ENCODE data around the gene STOX2. TPM values are rescaled to one million over a fixed set of nuclear protein-coding genes. Genes with fewer than 3 reads are reported as not detected.

STOX2 gene
- total and polyA plus RNA-seq, 2 donors (not counting 3 experiments of a cell fraction or from before 2014, with no cell fraction given) = 0.03 to 0.24 TPM

DNA sequence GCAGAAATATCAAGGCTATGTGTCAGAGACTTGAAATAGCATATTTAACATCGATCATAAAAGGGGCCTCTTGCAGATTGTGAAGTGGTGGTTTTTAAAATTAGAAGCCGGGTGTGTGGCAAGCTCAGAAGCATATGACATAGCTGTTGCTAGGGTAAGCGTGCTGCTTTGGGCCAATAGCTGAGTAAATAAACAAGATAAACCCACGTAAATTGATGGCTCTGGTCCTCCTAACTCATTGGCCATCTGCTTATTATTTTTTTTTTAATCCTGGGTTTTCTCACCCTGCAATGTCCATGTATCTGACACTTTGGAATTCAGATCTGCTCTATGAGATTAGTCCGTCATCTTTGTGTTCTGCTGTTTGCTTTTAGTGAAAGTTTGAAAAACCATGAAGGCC lies 32.6 kb upstream of the STOX2 start:
- Histone ChIP-seq H3K27ac (ENCODE audit: insufficient read depth, low read depth, low read length) (no peak overlapping the region), H3K9ac (replicated peaks; ENCODE audit: extremely low read depth, insufficient read depth, low read length) (no peak overlapping the region), H3K4me2 (ENCODE audit: insufficient read depth, low read length) (no peak overlapping the region), H3K4me3 (replicated peaks in 1 of 3; ENCODE audit: insufficient read depth in 1 of 3, low read depth in 1 of 3, low read length in 3 of 3) (no peak overlapping the region), H3K79me2 (ENCODE audit: control insufficient read depth, insufficient read depth, low read length) (no peaks in the 10 kb centered on the region), H3K27me3 (ENCODE audit: control insufficient read depth in 2 of 2, insufficient read depth in 2 of 2, low read length in 2 of 2) (no peaks in the 10 kb centered on the region), H3K9me1 (replicated peaks; ENCODE audit: control insufficient read depth, extremely low read depth, insufficient read depth, low read length) (no peaks in the 10 kb centered on the region), H3K36me3 (ENCODE audit: control insufficient read depth in 2 of 2, extremely low read depth in 1 of 2, insufficient read depth in 2 of 2, low read length in 2 of 2) (no peaks in the 10 kb centered on the region), H4K20me1 (replicated peaks; ENCODE audit: control insufficient read depth, extremely low read depth, insufficient read depth, low read length) (no peaks in the 10 kb centered on the region), H2AFZ (ENCODE audit: low read depth, low read length) (no peak overlapping the region), H3K4me1 (ENCODE audit: control insufficient read depth, extremely low read depth, insufficient read depth, low read length) (peaks cover 8% of the 10 kb centered on the region), H3K9me3 (replicated peaks; ENCODE audit: control insufficient read depth, insufficient read depth, low read length) (no peaks in the 10 kb centered on the region)
- no peak for DNase-seq (ENCODE audit: low read depth, low spot score)
- ChIA-PET CTCF (no interaction called here), POLR2A (no interaction called here)
- TF ChIP-seq MYC (IDR thresholded peaks at IDR 0.05; ENCODE audit: low read depth, low read length) (no peak), POLR2AphosphoS5 (IDR thresholded peaks at IDR 0.05; ENCODE audit: insufficient read depth, low read depth, low read length) (no peak), GATA2 (IDR thresholded peaks at IDR 0.05; ENCODE audit: insufficient read depth, insufficient read length, low read depth, low read length) (no peak), POLR2A (IDR thresholded peaks at IDR 0.05; ENCODE audit: low read depth, low read length) (no peak), JUN (IDR thresholded peaks at IDR 0.05; ENCODE audit: borderline replicate concordance, insufficient read depth, insufficient read length, low read depth) (no peak), EZH2 (IDR thresholded peaks at IDR 0.05; ENCODE audit: borderline replicate concordance, low read depth, low read length, severe bottlenecking) (no peak)
- TF ChIP-seq, protein P1, sequence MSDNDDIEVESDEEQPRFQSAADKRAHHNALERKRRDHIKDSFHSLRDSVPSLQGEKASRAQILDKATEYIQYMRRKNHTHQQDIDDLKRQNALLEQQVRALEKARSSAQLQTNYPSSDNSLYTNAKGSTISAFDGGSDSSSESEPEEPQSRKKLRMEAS (IDR thresholded peaks at IDR 0.05; ENCODE audit: insufficient read depth, insufficient read length) = no peak
- TF ChIP-seq, protein P2, sequence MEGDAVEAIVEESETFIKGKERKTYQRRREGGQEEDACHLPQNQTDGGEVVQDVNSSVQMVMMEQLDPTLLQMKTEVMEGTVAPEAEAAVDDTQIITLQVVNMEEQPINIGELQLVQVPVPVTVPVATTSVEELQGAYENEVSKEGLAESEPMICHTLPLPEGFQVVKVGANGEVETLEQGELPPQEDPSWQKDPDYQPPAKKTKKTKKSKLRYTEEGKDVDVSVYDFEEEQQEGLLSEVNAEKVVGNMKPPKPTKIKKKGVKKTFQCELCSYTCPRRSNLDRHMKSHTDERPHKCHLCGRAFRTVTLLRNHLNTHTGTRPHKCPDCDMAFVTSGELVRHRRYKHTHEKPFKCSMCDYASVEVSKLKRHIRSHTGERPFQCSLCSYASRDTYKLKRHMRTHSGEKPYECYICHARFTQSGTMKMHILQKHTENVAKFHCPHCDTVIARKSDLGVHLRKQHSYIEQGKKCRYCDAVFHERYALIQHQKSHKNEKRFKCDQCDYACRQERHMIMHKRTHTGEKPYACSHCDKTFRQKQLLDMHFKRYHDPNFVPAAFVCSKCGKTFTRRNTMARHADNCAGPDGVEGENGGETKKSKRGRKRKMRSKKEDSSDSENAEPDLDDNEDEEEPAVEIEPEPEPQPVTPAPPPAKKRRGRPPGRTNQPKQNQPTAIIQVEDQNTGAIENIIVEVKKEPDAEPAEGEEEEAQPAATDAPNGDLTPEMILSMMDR (IDR thresholded peaks at IDR 0.05; ENCODE audit: extremely low read depth in 1 of 2, insufficient read depth in 1 of 2, low read depth in 1 of 2, low read length in 2 of 2) = no peak
- no TSS peak for BruUV-seq (replicated peaks)
- no peak for FAIRE-seq
- intact Hi-C loops (cut with micrococcal nuclease) = no loop called here
- dilution Hi-C loops (cut with MboI; ENCODE audit: extremely low pct_ligation_motif_present, low sequenced_read_pairs) = no loop called here
